RWPE2 (cell line): ENCODE results near the gene PSEN2.
"Not testable (repeated sequence)": the region's sequence is repeated elsewhere in the genome, so short reads cannot be mapped to it uniquely, and the experiment has no call there.

ENCODE experiments used
- ATAC-seq: fragments of 200-7000 bp; cut with Tn5 transposase; 3 replicates; pipeline ENCODE4 v1.9.1; 2021; ENCODE audit warnings: low read depth
- DNase-seq: peaks from one replicate; pipeline ENCODE4 v3.0.0-alpha.2; 2020; ENCODE audit warnings: low spot score
- H3K27ac ChIP-seq: fragments of 450-650 bp; 2 replicates; pipeline ENCODE4 v1.5.1; 2017; ENCODE audit warnings: mild to moderate bottlenecking; ENCODE audit not compliant: poor library complexity, severe bottlenecking
- H3K27me3 ChIP-seq: fragments of 250-450 bp; sonication (Bioruptor Pico); 2 replicates; pipeline ENCODE4 v1.5.1; 2021; ENCODE audit warnings: mild to moderate bottlenecking, moderate library complexity; ENCODE audit not compliant: insufficient read depth, poor library complexity, severe bottlenecking
- H3K36me3 ChIP-seq: fragments of 250-450 bp; sonication (Bioruptor Pico); 2 replicates; pipeline ENCODE4 v1.5.1; 2020; ENCODE audit warnings: low read depth, mild to moderate bottlenecking, moderate library complexity
- H3K4me1 ChIP-seq: fragments of 250-450 bp; sonication (Bioruptor Pico); 2 replicates; pipeline ENCODE4 v1.5.1; 2021; ENCODE audit warnings: mild to moderate bottlenecking, moderate library complexity; ENCODE audit not compliant: insufficient read depth, poor library complexity, severe bottlenecking
- H3K4me3 ChIP-seq: fragments of 250-450 bp; sonication (Bioruptor Pico); 2 replicates; pipeline ENCODE4 v1.5.1; 2021; ENCODE audit warnings: mild to moderate bottlenecking, moderate library complexity; ENCODE audit not compliant: severe bottlenecking
- H3K9me3 ChIP-seq: fragments of 250-450 bp; sonication (Bioruptor Pico); 2 replicates; pipeline ENCODE4 v1.5.1; 2021; ENCODE audit warnings: mild to moderate bottlenecking, moderate library complexity; ENCODE audit not compliant: severe bottlenecking
- TF ChIP-seq, protein P1 (sequence below): fragments of 450-650 bp; IDR thresholded peaks from one replicate; pipeline ENCODE4 v1.5.1; 2017; ENCODE audit warnings: mild to moderate bottlenecking, moderate library complexity; ENCODE audit not compliant: poor library complexity, severe bottlenecking

Gene PSEN2

DNA sequence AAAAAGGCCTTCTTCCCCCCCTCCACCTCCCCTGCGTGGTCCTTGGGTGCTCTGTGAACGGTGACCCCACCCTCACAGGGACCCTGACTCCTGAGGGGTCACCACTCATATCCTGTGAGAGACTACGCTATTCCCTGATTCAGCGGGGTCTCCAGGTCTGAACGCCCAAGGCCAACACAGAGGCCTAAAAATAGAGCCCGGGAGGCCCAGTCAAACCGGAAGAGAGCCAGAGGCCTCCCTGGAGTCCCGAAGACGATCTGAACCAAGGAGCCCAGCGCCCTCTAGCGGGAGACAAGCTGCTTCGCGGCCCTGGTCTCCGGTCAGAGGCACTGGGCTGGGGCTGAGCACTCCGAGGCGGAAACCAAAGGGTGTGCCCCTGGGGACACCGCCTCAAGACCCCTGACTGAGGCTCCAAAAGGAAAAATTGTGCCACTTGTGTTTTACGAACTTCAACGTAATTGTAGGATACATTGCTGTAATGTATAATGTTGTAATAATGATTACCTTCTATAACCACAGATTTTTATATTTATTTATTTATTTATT is 42.4 kb upstream of the PSEN2 start:
- H3K27me3 ChIP-seq: no peaks in the 10 kb centered on the region
- no peak overlapping the region for H3K27ac ChIP-seq
- no peaks in the 10 kb centered on the region for H3K4me1 ChIP-seq
- no peaks in the 10 kb centered on the region for H3K9me3 ChIP-seq
- peak; percentile 94 for ATAC-seq
- H3K4me3 ChIP-seq: no peak overlapping the region
- no peaks in the 10 kb centered on the region for H3K36me3 ChIP-seq
- TF ChIP-seq, protein P1, sequence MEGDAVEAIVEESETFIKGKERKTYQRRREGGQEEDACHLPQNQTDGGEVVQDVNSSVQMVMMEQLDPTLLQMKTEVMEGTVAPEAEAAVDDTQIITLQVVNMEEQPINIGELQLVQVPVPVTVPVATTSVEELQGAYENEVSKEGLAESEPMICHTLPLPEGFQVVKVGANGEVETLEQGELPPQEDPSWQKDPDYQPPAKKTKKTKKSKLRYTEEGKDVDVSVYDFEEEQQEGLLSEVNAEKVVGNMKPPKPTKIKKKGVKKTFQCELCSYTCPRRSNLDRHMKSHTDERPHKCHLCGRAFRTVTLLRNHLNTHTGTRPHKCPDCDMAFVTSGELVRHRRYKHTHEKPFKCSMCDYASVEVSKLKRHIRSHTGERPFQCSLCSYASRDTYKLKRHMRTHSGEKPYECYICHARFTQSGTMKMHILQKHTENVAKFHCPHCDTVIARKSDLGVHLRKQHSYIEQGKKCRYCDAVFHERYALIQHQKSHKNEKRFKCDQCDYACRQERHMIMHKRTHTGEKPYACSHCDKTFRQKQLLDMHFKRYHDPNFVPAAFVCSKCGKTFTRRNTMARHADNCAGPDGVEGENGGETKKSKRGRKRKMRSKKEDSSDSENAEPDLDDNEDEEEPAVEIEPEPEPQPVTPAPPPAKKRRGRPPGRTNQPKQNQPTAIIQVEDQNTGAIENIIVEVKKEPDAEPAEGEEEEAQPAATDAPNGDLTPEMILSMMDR: peak; percentile 81
- peak; percentile 71 for DNase-seq

DNA sequence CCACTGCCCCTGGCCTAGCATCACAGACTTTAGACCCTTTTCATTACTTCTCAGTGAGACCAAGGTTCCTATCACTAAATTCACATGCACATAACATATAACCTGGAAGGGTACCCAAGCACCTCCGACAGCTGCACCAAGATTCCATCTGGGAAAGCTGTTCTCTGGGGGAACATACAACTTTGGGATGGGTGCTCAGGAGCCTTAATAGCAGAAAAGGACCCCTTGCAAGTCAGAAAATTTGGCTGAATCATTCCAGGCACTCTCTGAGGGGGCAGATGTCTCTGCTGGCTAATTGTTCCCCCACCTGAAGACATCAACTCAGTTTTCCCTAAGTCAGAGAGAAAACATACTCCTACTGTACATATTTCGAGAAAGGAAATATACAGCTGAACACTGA is 41.3 kb upstream of the PSEN2 start:
- Histone ChIP-seq H3K27ac (no peak overlapping the region), H3K36me3 (no peaks in the 10 kb centered on the region), H3K4me3 (no peak overlapping the region), H3K27me3 (no peaks in the 10 kb centered on the region), H3K9me3 (no peaks in the 10 kb centered on the region), H3K4me1 (no peaks in the 10 kb centered on the region)
- DNase-seq (no peak), ATAC-seq (no peak)
- TF ChIP-seq, protein P1: no peak

- no peak overlapping the region for H3K27ac ChIP-seq
- H3K9me3 ChIP-seq: no peaks in the 10 kb centered on the region
- H3K4me3 ChIP-seq: no peak overlapping the region
- ATAC-seq (no peak), DNase-seq (no peak)
- H3K4me1 ChIP-seq: no peaks in the 10 kb centered on the region
- H3K36me3 ChIP-seq: no peaks in the 10 kb centered on the region
- TF ChIP-seq, protein P1: no peak
- H3K27me3 ChIP-seq: no peaks in the 10 kb centered on the region
These were observed 38.5 kb upstream of the PSEN2 start for GRCh38 chr1:226831953-226832352.

DNA sequence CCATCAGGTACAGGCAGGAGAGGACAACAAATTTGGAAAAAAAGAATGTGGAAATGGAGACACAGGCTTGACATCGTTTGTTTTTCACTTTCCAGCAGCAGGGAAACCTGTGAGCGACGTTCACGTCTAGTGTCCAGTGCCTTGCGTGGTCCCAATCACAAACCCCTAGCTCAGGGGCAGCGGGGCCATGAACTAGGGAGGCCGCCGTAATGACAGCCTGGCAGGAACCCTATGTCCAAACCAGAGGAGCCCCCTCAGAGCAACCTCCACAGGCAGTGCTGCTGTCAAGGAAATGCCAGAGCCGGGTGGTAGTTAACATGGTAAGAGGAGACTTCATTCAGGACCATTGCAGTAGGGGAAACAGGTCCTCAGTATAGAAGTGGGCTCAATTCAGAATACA is 37.8 kb upstream of the PSEN2 start:
- Histone ChIP-seq H3K4me3 (no peak overlapping the region), H3K27me3 (no peaks in the 10 kb centered on the region), H3K27ac (no peak overlapping the region), H3K9me3 (no peaks in the 10 kb centered on the region), H3K4me1 (no peaks in the 10 kb centered on the region), H3K36me3 (no peaks in the 10 kb centered on the region)
- TF ChIP-seq, protein P1: no peak
- ATAC-seq: no peak
- no peak for DNase-seq

- H3K36me3 ChIP-seq, H3K9me3 ChIP-seq, H3K4me3 ChIP-seq, DNase-seq, ATAC-seq, H3K27me3 ChIP-seq, H3K4me1 ChIP-seq, H3K27ac ChIP-seq: not testable (repeated sequence)
These were observed 36.2 kb upstream of the PSEN2 start for GRCh38 chr1:226834179-226834578.

DNA sequence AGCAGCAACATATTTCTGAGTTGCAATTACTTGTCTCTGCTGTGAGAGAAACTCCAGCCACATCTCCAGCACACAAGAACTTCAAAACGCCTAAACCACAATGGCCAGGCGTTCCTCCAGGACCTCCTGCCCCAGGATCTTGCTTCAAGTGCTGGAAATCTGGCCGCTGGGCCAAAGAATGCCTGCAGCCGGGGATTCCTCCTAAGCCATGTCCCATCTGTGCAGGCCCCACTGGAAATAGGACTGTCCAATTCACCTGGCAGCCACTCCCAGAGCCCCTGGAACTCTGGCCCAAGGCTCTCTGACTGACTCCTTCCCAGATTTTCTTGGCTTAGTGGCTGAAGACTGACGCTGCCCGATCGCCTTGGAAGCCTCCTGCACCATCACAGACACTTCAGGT is 35.0 kb upstream of the PSEN2 start:
- H3K27me3 ChIP-seq, H3K36me3 ChIP-seq, H3K27ac ChIP-seq, H3K4me3 ChIP-seq, H3K9me3 ChIP-seq, ATAC-seq, H3K4me1 ChIP-seq, DNase-seq: not testable (repeated sequence)

DNA sequence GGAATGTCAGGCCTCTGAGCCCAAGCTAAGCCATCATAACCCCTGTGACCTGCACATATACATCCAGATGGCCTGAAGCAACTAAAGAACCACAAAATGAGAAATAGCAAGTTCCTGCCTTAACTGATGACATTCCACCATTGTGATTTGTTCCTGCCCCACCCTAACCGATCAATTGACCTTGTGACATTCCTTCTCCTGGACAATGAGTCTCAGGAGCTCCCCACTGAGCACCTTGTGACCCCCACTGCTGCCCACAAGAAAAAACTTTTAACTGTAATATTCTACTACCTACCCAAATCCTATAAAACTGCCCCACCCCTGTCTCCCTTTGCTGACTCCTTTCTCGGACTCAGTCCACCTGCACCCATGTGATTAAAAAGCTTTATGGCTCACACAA is 32.5 kb upstream of the PSEN2 start:
- H3K27me3 ChIP-seq, DNase-seq, H3K4me1 ChIP-seq, ATAC-seq, H3K36me3 ChIP-seq, H3K4me3 ChIP-seq, H3K27ac ChIP-seq, H3K9me3 ChIP-seq: not testable (repeated sequence)
